ENCODE data around the gene TARS1. TPM values are rescaled to one million over a fixed set of nuclear protein-coding genes. Genes with fewer than 3 reads are reported as not detected.

TARS1 gene
- total RNA-seq, 1 experiment from 2014 or later = 417 TPM

DNA sequence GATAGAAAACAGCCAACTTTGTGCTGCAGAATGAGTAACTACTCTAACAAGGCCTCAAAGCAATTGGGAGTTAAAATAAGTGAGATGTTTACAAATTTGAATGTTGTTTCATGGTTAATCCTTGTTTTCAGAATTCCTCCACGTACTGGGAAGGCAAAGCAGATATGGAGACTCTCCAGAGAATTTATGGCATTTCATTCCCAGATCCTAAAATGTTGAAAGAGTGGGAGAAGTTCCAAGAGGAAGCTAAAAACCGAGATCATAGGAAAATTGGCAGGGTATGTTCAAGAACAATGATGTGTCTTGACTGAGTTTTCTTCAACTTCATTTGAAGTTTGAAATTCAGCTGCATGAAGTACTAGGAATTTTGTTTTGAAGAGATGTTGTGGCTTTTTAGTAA is 16.4 kb downstream of the TARS1 start:
- Mint-ChIP-seq H3K27me3 (ENCODE audit: low read depth) (no peaks in the 10 kb centered on the region), H3K27ac (peak overlapping the region in 1 of 3 experiments; percentile 14; a peak in 2 of 7 replicates), H3K4me1 (peaks cover 3% of the 10 kb centered on the region in 2 experiments), H3K9me3 (no peaks in the 10 kb centered on the region), H3K36me3 (ENCODE audit: insufficient read depth in 1 of 3, low read depth in 3 of 3) (peaks cover 75 to 99% (median 96%) of the 10 kb centered on the region in 3 experiments; a peak in 6 of 7 replicates), H3K4me3 (no peak overlapping the region)
- Histone ChIP-seq H3T11ph (ENCODE audit: low read length) (no peak overlapping the region), H3K23ac (ENCODE audit: insufficient read length, low read depth, low read length) (no peak overlapping the region), H3K79me1 (ENCODE audit: insufficient read depth, low read depth, low read length, poor library complexity, severe bottlenecking) (peaks cover 2% of the 10 kb centered on the region), H3K56ac (ENCODE audit: insufficient read length, low read depth, low read length) (no peak overlapping the region), H3K4me2 (ENCODE audit: insufficient read depth, insufficient read length, low read length) (no peak overlapping the region), H3K79me2 (ENCODE audit: insufficient read depth, low read length) (no peaks in the 10 kb centered on the region; the same call in 1 of the 2 replicates), H3K4me1 (ENCODE audit: insufficient read depth, low read length) (no peaks in the 10 kb centered on the region), H2BK20ac (ENCODE audit: low read depth, low read length, poor library complexity, severe bottlenecking) (no peak overlapping the region), H2AK5ac (ENCODE audit: insufficient read length, low read length) (no peak overlapping the region), H4K8ac (replicated peaks; ENCODE audit: insufficient read length, low read depth, low read length) (no peak overlapping the region), H2AFZ (ENCODE audit: low read length) (no peak overlapping the region), H3K9ac (ENCODE audit: extremely low read depth, insufficient read length, low read length) (no peak overlapping the region), H3K27me3 (ENCODE audit: insufficient read depth, low read length) (no peaks in the 10 kb centered on the region), H3K23me2 (ENCODE audit: insufficient read length, low read depth, low read length, poor library complexity, severe bottlenecking) (no peaks in the 10 kb centered on the region), H4K91ac (ENCODE audit: insufficient read length, low read depth, low read length) (no peak overlapping the region), H4K5ac (ENCODE audit: insufficient read length, low read depth, low read length) (no peak overlapping the region), H2BK12ac (ENCODE audit: insufficient read length, low read depth, low read length) (no peak overlapping the region), H4K20me1 (ENCODE audit: control insufficient read depth, insufficient read depth, insufficient read length) (no peaks in the 10 kb centered on the region), H2BK5ac (ENCODE audit: insufficient read length, low read length) (no peak overlapping the region), H2BK120ac (ENCODE audit: low read depth, low read length, poor library complexity, severe bottlenecking) (no peak overlapping the region), H3K27ac (ENCODE audit: insufficient read length, low read depth, low read length) (no peak overlapping the region), H3K9me3 (ENCODE audit: control insufficient read depth, low read depth, low read length) (no peaks in the 10 kb centered on the region), H3K18ac (ENCODE audit: insufficient read length, low read depth, low read length) (no peak overlapping the region), H3K14ac (ENCODE audit: insufficient read depth, low read length) (no peak overlapping the region), H2BK15ac (ENCODE audit: low read depth, low read length) (no peak overlapping the region), H3K4ac (ENCODE audit: low read depth, low read length) (no peak overlapping the region)
- no peak for DNase-seq
- TF ChIP-seq, protein P1, sequence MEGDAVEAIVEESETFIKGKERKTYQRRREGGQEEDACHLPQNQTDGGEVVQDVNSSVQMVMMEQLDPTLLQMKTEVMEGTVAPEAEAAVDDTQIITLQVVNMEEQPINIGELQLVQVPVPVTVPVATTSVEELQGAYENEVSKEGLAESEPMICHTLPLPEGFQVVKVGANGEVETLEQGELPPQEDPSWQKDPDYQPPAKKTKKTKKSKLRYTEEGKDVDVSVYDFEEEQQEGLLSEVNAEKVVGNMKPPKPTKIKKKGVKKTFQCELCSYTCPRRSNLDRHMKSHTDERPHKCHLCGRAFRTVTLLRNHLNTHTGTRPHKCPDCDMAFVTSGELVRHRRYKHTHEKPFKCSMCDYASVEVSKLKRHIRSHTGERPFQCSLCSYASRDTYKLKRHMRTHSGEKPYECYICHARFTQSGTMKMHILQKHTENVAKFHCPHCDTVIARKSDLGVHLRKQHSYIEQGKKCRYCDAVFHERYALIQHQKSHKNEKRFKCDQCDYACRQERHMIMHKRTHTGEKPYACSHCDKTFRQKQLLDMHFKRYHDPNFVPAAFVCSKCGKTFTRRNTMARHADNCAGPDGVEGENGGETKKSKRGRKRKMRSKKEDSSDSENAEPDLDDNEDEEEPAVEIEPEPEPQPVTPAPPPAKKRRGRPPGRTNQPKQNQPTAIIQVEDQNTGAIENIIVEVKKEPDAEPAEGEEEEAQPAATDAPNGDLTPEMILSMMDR (conservative IDR thresholded peaks at IDR 0.05) = no peak
- no CpG with 5 or more reads among the region's 2 CpGs for WGBS (ENCODE audit: extremely low coverage, insufficient read length, low lambda C conversion rate)
